NCI-H2196 treated with DMSO at 0.1 percent for 48 hours (cell line): ENCODE measurements around the gene GAREM1.
"Not testable (repeated sequence)": the region's sequence is repeated elsewhere in the genome, so short reads cannot be mapped to it uniquely, and the experiment has no call there.

Experiments
- DNase-seq: peaks from one replicate; lab custom pipeline; 2025; ENCODE audit not compliant: unreplicated experiment; lab: John Stamatoyannopoulos, UW

The GAREM1 gene

GRCh38 chr18:32470714-32471633, at the start of gene GAREM1:
Gene GAREM1 (minus strand): TSS chr18:32470882. CDS start chr18:32470428, 454 bp downstream.
- peak; percentile 90 for DNase-seq

DNA sequence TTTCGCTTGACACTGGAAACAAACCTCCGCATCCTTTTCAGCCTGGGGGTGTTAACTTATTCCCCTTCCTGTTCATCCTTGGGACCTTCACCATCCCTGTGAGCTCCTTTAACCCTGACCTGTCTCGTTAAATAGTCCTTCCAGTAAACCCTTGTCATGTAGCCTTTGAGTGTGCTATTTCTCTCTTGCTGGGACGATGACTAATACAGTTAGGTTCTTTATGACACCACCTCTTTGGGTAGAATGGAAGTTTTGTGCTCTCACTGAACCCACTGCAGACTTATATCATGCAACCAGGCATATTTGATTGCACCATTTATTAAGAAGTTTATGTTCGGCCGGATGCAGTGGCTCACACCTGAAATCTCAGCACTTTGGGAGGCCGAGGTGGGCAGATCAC, 40.5 kb upstream of the GAREM1 start:
- no peak for DNase-seq

- no peak for DNase-seq
Observed at GRCh38 chr18:32509111-32509510, 38.4 kb upstream of the GAREM1 start.

DNA sequence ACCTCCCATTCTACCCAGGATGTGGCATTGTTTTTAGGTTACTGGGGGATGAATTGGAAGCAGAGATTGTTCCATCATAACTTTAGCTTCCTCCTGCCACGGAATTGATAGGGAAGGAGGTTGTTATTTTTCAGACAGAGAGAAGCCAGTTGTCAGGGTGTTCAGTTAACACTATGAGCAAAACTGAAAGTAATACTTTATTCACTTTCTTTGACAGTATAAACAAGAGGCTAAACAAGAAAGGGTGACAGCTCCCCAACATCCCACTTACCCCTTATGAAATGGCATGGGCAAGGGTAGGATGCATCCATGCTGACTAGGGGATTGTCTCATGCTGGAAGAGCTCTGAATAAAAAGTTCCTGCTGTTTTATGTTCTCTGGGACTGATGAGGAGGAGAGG, 36.4 kb upstream of the GAREM1 start:
- no peak for DNase-seq

DNA sequence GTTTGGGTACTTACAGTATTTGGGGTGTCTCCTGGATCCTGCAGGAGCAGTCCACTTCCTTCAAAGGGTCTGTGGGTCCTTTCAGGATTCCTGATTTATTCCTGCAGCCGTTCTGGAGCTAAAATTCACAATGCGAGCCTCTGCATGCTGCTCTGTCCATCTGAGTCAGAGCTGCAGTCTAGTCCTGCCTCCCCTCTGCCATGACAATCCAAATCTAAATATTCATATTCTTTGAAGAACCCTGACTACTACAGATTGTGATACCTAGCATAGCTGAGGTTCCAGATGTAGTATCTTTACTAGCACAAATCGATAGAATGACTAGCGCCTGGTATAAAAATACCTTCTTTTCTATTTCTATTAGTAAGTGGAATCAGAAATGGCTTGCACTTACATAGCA, 31.3 kb upstream of the GAREM1 start:
- DNase-seq: no peak

- DNase-seq: not testable (repeated sequence)
Observed at GRCh38 chr18:32501242-32501641, 30.6 kb upstream of the GAREM1 start.

- DNase-seq: no peak
Observed at GRCh38 chr18:32483002-32483401, 12.3 kb upstream of the GAREM1 start.

GRCh38 chr18:32482117-32482516, 11.4 kb upstream of the GAREM1 start:
- DNase-seq: no peak

- no peak for DNase-seq
Observed at GRCh38 chr18:32480581-32480980, 9.9 kb upstream of the GAREM1 start.

DNA sequence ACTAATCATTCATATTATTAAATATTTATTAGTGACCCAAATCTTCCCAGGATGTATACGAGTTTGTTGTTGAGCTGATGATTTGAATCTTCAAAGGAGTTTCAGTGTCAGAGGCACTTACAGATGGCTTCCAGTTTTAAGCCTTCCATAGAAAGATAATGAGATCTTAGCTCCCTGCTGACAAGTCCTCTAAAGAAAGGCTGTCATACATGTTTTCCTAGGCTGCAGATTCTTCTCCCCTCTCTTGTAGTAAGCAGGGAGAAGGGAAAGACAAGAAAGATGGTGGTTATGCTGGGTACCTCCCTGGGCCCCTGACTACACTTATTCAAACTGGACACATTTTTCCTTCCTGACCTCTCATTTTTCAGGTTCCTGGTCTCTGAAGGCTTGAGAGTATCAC, 8.1 kb upstream of the GAREM1 start:
- DNase-seq: no peak

DNA sequence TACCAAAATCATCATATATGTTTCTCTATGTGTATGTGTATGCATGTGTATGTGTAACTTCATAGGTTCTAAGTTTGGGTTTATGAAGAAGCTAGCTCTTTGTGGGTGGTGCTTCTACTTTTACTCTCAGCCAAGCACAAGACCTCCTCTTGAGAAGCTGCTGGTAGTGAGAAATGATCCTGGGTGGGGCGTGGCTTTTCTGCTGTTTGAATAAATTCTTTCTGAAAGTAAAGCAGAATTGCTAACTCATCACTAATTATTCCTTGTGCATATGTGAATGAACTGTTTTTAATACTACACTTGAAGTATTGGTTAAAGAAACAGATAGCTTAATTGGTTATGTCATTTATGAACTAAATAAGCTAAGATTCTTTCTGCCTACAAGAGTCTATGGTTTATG, 7.6 kb upstream of the GAREM1 start:
- DNase-seq: no peak

DNA sequence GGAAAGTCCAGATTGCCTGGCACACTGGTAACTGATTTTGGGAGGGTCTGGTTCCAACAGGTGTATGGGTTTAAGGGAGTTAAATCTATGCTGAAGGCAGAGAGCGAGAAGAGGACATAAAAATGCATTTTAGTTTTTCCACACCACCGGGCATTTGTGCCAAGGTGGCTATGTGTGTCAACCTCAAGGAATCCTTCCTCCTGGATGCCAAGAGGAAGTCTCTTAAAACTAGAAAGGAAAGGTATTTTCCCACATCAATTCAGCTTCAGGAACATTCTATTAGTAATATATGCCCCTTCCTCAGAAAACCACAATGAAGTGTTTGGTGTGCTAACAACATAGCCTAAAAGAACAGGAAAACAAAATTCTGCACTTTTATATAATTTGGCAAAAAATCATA, 5.4 kb upstream of the GAREM1 start:
- DNase-seq: no peak

GRCh38 chr18:32475069-32475468, 4.4 kb upstream of the GAREM1 start:
- DNase-seq: not testable (repeated sequence)

- no peak for DNase-seq
Observed at GRCh38 chr18:32473325-32473724, 2.6 kb upstream of the GAREM1 start.

- no peak for DNase-seq
Observed at GRCh38 chr18:32472841-32473240, 2.2 kb upstream of the GAREM1 start.

DNA sequence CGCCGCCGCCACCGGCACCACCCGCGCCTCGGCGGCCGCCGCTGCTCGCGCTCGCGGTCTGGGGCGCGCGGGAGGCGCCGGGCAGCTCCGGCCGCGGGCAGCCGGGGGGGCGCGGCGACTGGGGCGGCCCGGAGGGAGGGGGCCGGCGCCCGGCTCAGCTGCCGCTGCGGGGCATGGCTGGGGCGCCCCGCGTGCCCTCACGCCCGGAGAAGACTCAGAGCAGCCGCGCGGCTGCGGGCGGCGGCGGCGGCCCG, 295 bp downstream of the GAREM1 start:
- no peak for DNase-seq

GRCh38 chr18:32469691-32470459, 807 bp downstream of the GAREM1 start:
- no peak for DNase-seq

DNA sequence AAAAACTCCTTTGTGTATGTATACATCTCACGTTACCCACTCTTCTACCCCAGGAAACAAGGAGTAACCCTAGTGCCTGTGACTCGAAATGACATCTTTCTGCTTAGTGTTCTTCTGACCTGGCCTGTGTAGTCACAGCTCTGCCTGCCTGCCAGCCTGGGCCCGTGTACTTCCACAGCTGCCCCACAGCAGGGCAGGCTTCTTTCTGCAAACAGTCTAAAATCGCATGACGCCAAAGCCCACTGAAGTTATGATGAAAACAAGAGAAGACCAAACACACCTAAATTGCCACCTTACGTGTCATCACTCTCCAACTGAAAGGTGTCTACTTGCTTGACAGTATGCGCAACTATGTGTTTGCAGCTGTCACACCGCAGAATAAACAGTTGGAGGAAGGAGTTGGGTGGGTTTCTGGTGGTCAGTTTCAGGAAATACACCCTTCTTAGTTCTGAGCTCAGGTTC, 1.5 kb downstream of the GAREM1 start:
- peak; percentile 6 for DNase-seq

DNA sequence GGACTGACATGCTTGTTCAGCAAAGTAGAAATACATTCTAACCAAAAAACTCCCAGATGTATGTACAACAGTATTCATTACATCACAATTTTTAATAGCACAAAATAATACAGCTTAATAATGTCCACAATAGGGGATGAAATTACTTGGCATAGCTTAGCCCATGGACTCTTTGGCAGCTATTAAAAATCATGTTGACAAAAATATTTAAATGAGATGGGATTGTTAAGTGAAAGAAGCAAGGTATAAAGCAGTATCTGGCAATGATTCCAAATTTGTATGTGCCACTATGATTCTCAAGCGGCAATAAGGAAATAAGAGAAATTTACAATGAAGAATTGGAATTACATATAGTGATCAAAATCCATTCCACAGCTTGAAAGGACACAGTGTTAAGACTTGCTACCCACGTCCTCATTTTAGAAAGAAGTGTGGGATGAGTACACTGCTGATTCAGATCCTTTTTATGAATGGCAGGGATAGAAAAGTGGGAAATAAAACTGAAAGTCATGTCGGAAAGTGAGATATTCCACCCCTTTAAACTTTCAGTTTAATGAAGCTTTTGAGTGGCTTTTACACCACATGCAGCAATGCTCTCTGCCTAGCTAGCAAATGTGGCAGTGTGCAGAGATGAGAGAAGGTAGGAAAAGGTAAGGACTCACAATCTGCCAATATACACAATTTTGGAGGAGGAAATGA, 2.4 kb downstream of the GAREM1 start:
- no peak for DNase-seq

DNA sequence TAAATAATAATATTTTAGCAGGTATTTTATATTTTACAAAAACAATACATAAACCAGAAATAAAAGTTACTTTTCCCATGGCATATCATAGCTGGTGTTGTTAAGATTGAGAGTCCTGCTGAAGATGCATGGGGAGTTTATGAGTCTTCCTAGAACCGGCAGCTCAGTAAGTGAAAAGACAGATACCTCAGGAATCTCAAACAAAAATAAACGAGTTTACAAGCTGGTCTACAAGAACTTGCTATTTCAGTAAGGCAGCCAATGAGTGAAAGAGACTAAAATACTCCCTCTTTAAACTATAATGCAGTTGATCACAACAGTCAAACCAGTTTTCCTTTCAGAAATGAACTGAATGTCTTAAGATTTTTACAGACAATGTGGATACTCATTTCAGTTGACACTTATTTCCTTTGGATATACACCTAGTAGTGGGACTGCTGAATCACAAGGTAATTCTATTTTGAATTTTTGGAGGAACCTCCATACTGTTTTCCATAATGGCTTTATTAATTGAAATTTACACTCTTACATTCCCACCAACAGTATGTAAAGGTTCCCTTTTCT, 8.9 kb downstream of the GAREM1 start:
- no peak for DNase-seq

DNA sequence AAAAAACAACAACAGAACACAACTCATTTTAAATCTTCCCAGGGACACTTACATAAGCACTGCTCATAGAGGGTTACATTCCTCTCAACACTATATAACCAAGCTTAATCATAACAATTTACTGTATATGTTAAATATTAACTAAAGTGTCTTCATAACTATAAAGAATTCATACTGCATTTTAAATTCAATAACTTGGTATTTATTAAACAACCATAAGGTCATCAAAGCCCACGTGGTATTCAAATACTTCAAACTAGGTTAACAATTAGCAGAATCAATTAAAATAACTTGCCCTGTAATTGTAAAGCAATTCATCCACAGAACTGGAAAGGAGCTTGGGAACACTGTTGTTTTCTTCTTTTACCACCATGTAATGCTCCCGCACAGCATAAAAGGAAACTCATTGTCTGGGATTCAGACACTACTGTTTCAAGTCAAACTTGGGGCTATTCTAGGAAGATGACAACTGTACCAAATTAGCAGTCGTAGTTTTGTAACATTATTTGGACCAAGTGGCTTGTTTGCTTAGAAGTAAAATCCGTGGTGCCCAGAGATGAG, 10.4 kb downstream of the GAREM1 start:
- no peak for DNase-seq
